Heart right ventricle (tissue), 16 donors: ENCODE measurements around the gene MON1A. TPM values are rescaled to one million over a fixed set of nuclear protein-coding genes. Genes with fewer than 3 reads are reported as not detected.

Experiments
- ATAC-seq, 8 donors: fragments of 200-7000 bp; cut with Tn5 transposase; one replicate each; pipeline ENCODE4 v1.9.1; 2020; ENCODE audit warnings: mild to moderate bottlenecking in 8 of 8, moderate library complexity in 8 of 8, moderate number of reproducible peaks in 1 of 8
- DNase-seq, 2 donors: peaks; one replicate each; pipeline ENCODE4 v3.0.0-alpha.2; 2020
- H3K27ac ChIP-seq, 10 donors: fragments of 200-600 bp; sonication (generic) in 2 of 10; one replicate each; pipeline versions ENCODE4 v1.5.0 to v1.8.0; 2020 to 2022; ENCODE audit warnings: mild to moderate bottlenecking in 3 of 10
- H3K27me3 ChIP-seq, 7 donors: fragments of 200-600 bp; one replicate each; pipeline ENCODE4 v1.8.0; 2021 to 2022; ENCODE audit warnings: mild to moderate bottlenecking in 2 of 7
- H3K36me3 ChIP-seq, 9 donors: fragments of 200-600 bp; sonication (generic) in 1 of 9; one replicate each; pipeline versions ENCODE4 v1.5.0 to v1.8.0; 2020 to 2022; ENCODE audit warnings: mild to moderate bottlenecking in 2 of 9
- H3K4me1 ChIP-seq, 9 donors: fragments of 200-600 bp; sonication (generic) in 1 of 9; one replicate each; pipeline versions ENCODE4 v1.5.0 to v1.8.0; 2020 to 2022; ENCODE audit warnings: mild to moderate bottlenecking in 4 of 9
- H3K4me3 ChIP-seq, 10 donors: fragments of 200-600 bp; sonication (generic) in 2 of 10; one replicate each; pipeline versions ENCODE4 v1.5.0 to v1.8.0; 2020 to 2022; ENCODE audit warnings: mild to moderate bottlenecking in 7 of 10, moderate library complexity in 2 of 10
- H3K9me3 ChIP-seq, 11 donors: fragments of 200-600 bp in 10 of 11; sonication (generic) in 2 of 11; one replicate each; pipeline versions ENCODE4 v1.5.0 to v1.8.0; 2013 to 2022; ENCODE audit warnings: mild to moderate bottlenecking in 2 of 11, control low read depth in 1 of 11, moderate library complexity in 1 of 11
- WGBS, 2 donors: extraction: QIAGEN DNeasy Blood & Tissue Kit; methylation state at CpG; one replicate each; pipeline ENCODE4 v1.1.7; 2013; ENCODE audit warnings: inconsistent platforms in 1 of 2; 5-methylcytosine and 5-hydroxymethylcytosine counted together
- intact Hi-C, 10 donors: fragments of 100-400 bp; cut with DNase I; formaldehyde crosslinking; loops; one replicate each; pipeline versions ENCODE4 v1.11.1 to v1.14.2; 2022
- polyA plus RNA-seq, 2 donors: library from polyadenylated mRNA; stranded (reverse); fragments of 200-250 nt; gene quantifications; one replicate each; pipeline ENCODE4 v1.2.3, GENCODE V29; 2013
- total RNA-seq, 10 donors: library from RNA; stranded (reverse); fragmentation: NEBNext Ultra II Directional in 3 of 10; extraction: Animal tissue kit (Norgen Biotek cat#: 25700) in 3 of 10; gene quantifications; one replicate each; pipeline versions ENCODE4 v1.2.1 to v1.2.4, GENCODE V29; 2021 to 2023
- TF ChIP-seq, protein P1 (sequence below), 9 donors: fragments of 200-600 bp; sonication (generic) in 2 of 9; IDR thresholded peaks; one replicate each; pipeline versions ENCODE4 v1.5.0 to v1.8.0; 2021 to 2022; ENCODE audit warnings: antibody characterized with exemption in 9 of 9, mild to moderate bottlenecking in 5 of 9, moderate library complexity in 1 of 9
- donor health status: Arrhythmogenic right ventricular cardiomyopathy.
- donor health status: ischemic (EF 13 %, LVEDD 7.1; RV severe dilation, severe dysfunction).
- donor health status: healthy with polysubstance abuse.
- donor health status: DM: no; HTN: yes; CAD: no.
- donor health status: DM: no; HTN: no; CAD: no.
- donor health status: ischemic (EF 25% LVEDD 6.9; RV normal size, moderate dysfunction).
- donor health status: ischemic (EF 25% LVEDD 5.7; RV mildly dilated, moderate dysfunction).
- donor health status: healthy.
- donor health status: DM: yes; HTN: yes; CAD: no.
- donor health status: Ischemic cardiomyopathy.
- donor health status: ischemic (EF 35%, LVEDD 5.7; RV mildly dilated, moderate dysfunction).
- donor health status: nonischemic (EF 11% LVEDD 7.7; RV severe dilation, severe dysfunction).
- donor health status: DM: yes; HTN: yes; CAD: no.
- donor health status: PGD.
- donor health status: ischemic (EF 29% LVEDD 5.4; RV normal size, mild dysfunction).
- donor health status: nonischemic (EF 23%, LVEDD 6.1; RV moderate dilation, normal function).

The MON1A gene
- total and polyA plus RNA-seq, 12 donors = 5.3 to 10.6 (median 6.7) TPM

DNA sequence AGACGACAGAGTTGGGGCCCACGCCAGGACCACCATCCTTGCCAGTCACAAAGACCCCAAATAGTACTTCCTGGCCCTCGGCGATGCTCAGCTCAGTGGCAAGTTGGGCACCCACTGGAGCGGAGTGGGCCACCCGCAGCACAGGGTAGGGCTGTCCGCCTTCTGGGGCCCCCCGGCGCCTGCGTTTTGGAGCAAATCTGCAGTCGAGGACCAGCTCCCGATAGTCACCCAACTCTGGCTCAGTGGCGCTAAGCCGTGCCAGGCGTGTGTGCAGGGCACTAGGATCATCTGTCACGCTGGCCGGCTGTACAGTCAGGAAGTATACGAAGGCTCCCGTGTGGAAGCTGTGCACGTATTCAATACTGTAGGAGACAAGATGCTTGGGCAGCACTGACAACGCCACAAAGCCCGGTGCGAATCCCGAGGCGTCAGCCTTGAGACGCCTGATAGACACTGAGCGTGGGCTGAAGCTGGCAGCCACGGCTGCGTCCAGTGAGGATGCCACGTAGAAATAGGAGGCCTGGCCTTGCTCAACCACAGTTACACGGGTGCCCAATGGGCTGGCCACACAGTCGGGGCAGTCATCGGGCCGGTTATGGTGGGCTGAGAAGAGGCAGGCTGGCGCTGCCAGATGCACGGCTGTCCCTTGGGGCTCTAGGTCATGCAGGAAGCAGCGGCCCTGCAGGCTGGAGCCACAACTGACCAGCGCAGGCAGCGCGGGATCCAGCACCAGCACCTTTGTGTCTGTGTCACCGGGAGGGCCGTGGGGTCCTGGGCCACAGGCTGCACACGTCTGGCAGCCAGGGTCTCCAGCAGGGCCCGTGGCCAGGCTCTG is 26.9 kb downstream of the MON1A start:
- DNase-seq = no peak
- intact Hi-C loops = loop anchor here in 8 of 10 donors (1.0 to 10.0 kb wide), 8 partner anchors 40 to 198 kb away; partner anchors contain the start of genes TRAIP (in 4 of the 8), GMPPB (in 1 of the 8) and INKA1 (in 1 of the 8)
- H3K4me1 ChIP-seq = peaks cover 8 to 61% (median 39%) of the 10 kb centered on the region in 9 donors

DNA sequence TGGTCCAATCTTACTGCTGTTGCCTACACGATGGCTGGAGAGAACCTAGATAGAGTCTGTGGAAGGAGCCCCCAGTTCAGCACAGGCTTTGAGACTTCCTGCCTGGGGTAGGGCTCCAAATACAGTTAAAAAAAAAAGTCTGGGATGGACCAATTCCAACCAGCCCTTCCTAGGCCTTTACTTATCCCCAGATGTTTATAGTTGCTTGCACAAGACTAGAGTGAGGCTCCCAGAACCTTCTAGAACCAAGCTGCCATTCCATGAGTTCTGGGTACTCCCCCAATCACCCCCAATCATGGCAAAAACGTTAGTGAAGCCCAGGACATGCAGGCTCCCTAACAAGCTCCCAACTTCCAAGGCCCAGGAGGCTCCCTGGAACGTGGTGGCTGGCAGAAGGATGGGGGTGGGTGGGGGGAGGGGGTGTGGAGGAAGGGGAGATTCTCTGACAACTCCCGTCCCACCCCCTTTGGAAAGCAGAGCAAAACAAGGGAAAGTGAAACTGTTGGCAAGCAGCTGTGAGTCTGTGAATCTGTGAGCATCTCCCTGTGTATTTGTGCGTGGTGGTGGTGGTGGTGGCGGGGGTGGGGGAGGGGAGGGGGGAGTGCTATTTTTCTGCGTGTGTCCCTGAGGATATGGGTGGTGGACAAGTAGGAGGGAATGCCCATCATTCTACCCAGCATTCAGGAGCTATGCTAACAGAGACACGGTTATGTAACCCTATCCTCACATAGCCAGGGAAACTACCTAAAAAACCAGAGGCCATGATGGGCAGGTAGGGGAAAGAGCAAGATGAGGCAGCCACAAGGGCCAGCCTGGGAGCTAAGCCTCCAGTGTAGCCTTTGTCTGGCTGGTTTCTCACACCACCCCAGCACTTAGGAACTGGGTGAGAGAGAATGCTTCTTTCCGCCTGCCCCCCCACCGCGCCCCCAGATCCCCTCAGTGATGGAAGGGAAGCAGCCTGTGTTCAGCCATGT is 28.0 kb downstream of the MON1A start:
- Histone ChIP-seq H3K4me1 (peaks cover 8 to 59% (median 38%) of the 10 kb centered on the region in 9 donors), H3K27me3 (no peaks in the 10 kb centered on the region), H3K4me3 (no peak overlapping the region), H3K27ac (no peak overlapping the region), H3K36me3 (no peaks in the 10 kb centered on the region), H3K9me3 (no peaks in the 10 kb centered on the region)
- DNase-seq (no peak), ATAC-seq (no peak)
- intact Hi-C loops = loop anchor here in 8 of 10 donors (5.0 to 10.0 kb wide), 7 partner anchors 39 to 197 kb away; partner anchors contain the start of genes TRAIP (in 4 of the 8) and GMPPB (in 1 of the 8)
- TF ChIP-seq, protein P1, sequence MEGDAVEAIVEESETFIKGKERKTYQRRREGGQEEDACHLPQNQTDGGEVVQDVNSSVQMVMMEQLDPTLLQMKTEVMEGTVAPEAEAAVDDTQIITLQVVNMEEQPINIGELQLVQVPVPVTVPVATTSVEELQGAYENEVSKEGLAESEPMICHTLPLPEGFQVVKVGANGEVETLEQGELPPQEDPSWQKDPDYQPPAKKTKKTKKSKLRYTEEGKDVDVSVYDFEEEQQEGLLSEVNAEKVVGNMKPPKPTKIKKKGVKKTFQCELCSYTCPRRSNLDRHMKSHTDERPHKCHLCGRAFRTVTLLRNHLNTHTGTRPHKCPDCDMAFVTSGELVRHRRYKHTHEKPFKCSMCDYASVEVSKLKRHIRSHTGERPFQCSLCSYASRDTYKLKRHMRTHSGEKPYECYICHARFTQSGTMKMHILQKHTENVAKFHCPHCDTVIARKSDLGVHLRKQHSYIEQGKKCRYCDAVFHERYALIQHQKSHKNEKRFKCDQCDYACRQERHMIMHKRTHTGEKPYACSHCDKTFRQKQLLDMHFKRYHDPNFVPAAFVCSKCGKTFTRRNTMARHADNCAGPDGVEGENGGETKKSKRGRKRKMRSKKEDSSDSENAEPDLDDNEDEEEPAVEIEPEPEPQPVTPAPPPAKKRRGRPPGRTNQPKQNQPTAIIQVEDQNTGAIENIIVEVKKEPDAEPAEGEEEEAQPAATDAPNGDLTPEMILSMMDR (IDR thresholded peaks at IDR 0.05) = no peak
- 60% methylated on average over 11 of the region's 11 CpGs for WGBS, 2 donors

More for the DNA sequence above, 26.9 kb downstream of the MON1A start:
- Histone ChIP-seq H3K36me3 (no peaks in the 10 kb centered on the region), H3K27ac (peak overlapping the region in 7 of 10 donors; percentile 28 to 80 (median 65)), H3K27me3 (no peaks in the 10 kb centered on the region), H3K9me3 (no peaks in the 10 kb centered on the region), H3K4me3 (peak overlapping the region in 9 of 10 donors; percentile 33 to 60 (median 46))
- TF ChIP-seq, protein P1 (IDR thresholded peaks at IDR 0.05) = no peak
- peak in 1 of 8 donors; percentile 11 for ATAC-seq
- 92 to 95% methylated on average over 44 of the region's 44 CpGs for WGBS, 2 donors

DNA sequence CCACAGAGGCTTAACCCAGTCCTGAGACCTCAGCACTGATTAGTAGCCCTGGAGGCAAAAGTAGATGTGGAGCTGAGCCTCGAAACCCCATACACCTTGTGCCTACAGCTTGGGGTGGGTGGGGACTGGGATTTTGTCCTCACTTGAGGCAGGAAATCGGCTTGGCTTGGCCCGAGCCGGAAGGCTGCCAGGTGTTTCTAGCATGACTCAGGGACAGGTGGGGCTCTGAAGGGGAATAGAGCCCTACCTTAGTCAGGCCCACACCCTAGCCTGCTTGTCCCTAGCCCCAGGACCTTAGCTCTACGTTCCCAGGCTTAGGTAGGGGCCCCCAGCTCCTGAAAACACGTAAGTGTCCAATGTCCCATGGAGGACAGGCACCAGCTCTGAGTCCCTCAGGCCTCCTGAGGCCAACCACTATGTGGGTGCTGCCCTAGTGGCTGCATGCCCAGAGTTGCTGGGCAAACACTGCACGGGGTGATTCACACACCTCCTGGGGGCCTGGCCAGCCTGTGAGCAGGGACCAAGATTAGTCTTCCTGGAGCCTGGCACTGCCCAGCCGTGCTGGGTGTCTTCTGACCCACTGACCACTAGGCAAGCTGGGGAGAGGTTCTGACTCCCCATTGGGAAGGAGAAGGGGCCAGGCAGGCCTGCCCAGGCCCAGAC is 29.0 kb downstream of the MON1A start:
- peak; percentile 30 to 87 (median 59) for ATAC-seq
- peaks cover 6 to 49% (median 28%) of the 10 kb centered on the region in 9 donors for H3K4me1 ChIP-seq
- H3K9me3 ChIP-seq = no peaks in the 10 kb centered on the region
- H3K36me3 ChIP-seq = peaks cover 0 to 2% (median 0%) of the 10 kb centered on the region in 9 donors
- H3K4me3 ChIP-seq = no peak overlapping the region
- DNase-seq = peak; percentile 36 to 47
- intact Hi-C loops = loop anchor here in 8 of 10 donors (5.0 to 10.0 kb wide), 7 partner anchors 38 to 196 kb away; partner anchors contain the start of genes TRAIP (in 4 of the 8) and GMPPB (in 1 of the 8)
- H3K27me3 ChIP-seq = no peaks in the 10 kb centered on the region
- H3K27ac ChIP-seq = no peak overlapping the region
- TF ChIP-seq, protein P1 (IDR thresholded peaks at IDR 0.05) = no peak
- 62 to 69% methylated on average over 8 of the region's 8 CpGs for WGBS, 2 donors
